MM.1S (cell line): ENCODE data around the gene PDX1.

Experiments
- CTCF ChIP-seq: fragments of 300-600 bp; sonication (generic); IDR thresholded peaks from 2 replicates; pipeline ENCODE4 v1.5.1; 2016; ENCODE audit warnings: antibody characterized with exemption, low read length, mixed read lengths
- EZH2 ChIP-seq: fragments of 300-600 bp; sonication (generic); optimal IDR thresholded peaks from 2 replicates; pipeline ENCODE3; 2017; ENCODE audit warnings: low read depth, mild to moderate bottlenecking, antibody characterized with exemption, low read length, mixed read lengths
- EZH2phosphoT487 ChIP-seq: fragments of 300-600 bp; sonication (generic); IDR thresholded peaks from 2 replicates; pipeline ENCODE4 v1.6.1; 2018; ENCODE audit warnings: antibody characterized with exemption, low read length

GRCh38 chr13:27911521-27911920 is 8.3 kb upstream of the PDX1 start:
- TF ChIP-seq CTCF, result no peak
- no peak for TF ChIP-seq EZH2phosphoT487
- no peak for TF ChIP-seq EZH2
